Breast epithelium (tissue), 3 donors: Measurements from ENCODE around the gene SAXO2.
"Not testable (repeated sequence)": the region's sequence is repeated elsewhere in the genome, so short reads cannot be mapped to it uniquely, and the experiment has no call there.

ENCODE experiments used
- POLR2AphosphoS5 ChIP-seq, 3 donors: sonication (generic); formaldehyde crosslinking; IDR thresholded peaks; one replicate each; pipeline ENCODE4 v1.6.1; 2017; ENCODE audit warnings: antibody characterized with exemption in 3 of 3
- TF ChIP-seq, protein P1 (sequence below), 3 donors: fragments of 450-650 bp; IDR thresholded peaks; one replicate each; pipeline ENCODE4 v1.5.1; 2016 to 2017; ENCODE audit warnings: antibody characterized with exemption in 3 of 3, mild to moderate bottlenecking in 3 of 3, moderate library complexity in 3 of 3

- TF ChIP-seq, protein P1, sequence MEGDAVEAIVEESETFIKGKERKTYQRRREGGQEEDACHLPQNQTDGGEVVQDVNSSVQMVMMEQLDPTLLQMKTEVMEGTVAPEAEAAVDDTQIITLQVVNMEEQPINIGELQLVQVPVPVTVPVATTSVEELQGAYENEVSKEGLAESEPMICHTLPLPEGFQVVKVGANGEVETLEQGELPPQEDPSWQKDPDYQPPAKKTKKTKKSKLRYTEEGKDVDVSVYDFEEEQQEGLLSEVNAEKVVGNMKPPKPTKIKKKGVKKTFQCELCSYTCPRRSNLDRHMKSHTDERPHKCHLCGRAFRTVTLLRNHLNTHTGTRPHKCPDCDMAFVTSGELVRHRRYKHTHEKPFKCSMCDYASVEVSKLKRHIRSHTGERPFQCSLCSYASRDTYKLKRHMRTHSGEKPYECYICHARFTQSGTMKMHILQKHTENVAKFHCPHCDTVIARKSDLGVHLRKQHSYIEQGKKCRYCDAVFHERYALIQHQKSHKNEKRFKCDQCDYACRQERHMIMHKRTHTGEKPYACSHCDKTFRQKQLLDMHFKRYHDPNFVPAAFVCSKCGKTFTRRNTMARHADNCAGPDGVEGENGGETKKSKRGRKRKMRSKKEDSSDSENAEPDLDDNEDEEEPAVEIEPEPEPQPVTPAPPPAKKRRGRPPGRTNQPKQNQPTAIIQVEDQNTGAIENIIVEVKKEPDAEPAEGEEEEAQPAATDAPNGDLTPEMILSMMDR (IDR thresholded peaks at IDR 0.05) = not testable (repeated sequence)
- TF ChIP-seq POLR2AphosphoS5 (IDR thresholded peaks at IDR 0.05) = not testable (repeated sequence)
These were observed 48.7 kb downstream of the SAXO2 start for GRCh38 chr15:82311321-82311720.
